CD4-positive, alpha-beta T cell (primary cell): ENCODE measurements around the gene RNF213. TPM values are rescaled to one million over a fixed set of nuclear protein-coding genes. Genes with fewer than 3 reads are reported as not detected.

Source experiments
- ATAC-seq: fragments of 200-7000 bp; cut with Tn5 transposase; one replicate; pipeline ENCODE4 v1.10.0; 2022; ENCODE audit warnings: mild to moderate bottlenecking; ENCODE audit not compliant: poor library complexity
- CTCF ChIA-PET: fragments of 350-600 bp; sonication (Branson Sonifier 250); formaldehyde crosslinking; loops from one replicate; lab custom pipeline; 2021; ENCODE audit warnings: antibody characterized with exemption, inconsistent platforms; lab: Charles Lee
- POLR2A ChIA-PET: fragments of 350-600 bp; sonication (Branson Sonifier 250); formaldehyde crosslinking; loops from one replicate; lab custom pipeline; 2021; ENCODE audit warnings: antibody characterized with exemption, inconsistent platforms; lab: Charles Lee
- DNase-seq, 14 experiments: peaks; one replicate each; pipeline ENCODE4 v3.0.0-alpha.2; 2013 to 2020; ENCODE audit warnings: mixed read lengths in 2 of 14
- H3K27ac ChIP-seq, 2 donors: one replicate each; pipeline versions ENCODE4 v1.5.1 to v1.7.0; 2013; ENCODE audit warnings: low read length in 2 of 2, low read depth in 1 of 2, mild to moderate bottlenecking in 1 of 2
- H3K27me3 ChIP-seq, 2 experiments: 1 replicate in 1 of 2; 2 replicates in 1 of 2; pipeline versions ENCODE4 v1.6.1 to v1.7.0; 2013; ENCODE audit warnings: low read length in 2 of 2, control low read depth in 1 of 2, mild to moderate bottlenecking in 1 of 2, moderate library complexity in 1 of 2; ENCODE audit not compliant: insufficient read depth in 2 of 2, control insufficient read depth in 1 of 2
- H3K36me3 ChIP-seq: one replicate; pipeline ENCODE4 v1.6.1; 2013; ENCODE audit warnings: low read length, control low read depth; ENCODE audit not compliant: insufficient read depth
- H3K4me1 ChIP-seq: one replicate; pipeline ENCODE4 v1.6.1; 2013; ENCODE audit warnings: low read length, control low read depth; ENCODE audit not compliant: insufficient read depth
- H3K4me3 ChIP-seq: one replicate; pipeline ENCODE4 v1.5.1; 2013; ENCODE audit warnings: mild to moderate bottlenecking, low read length, moderate library complexity
- H3K9me3 ChIP-seq, 2 experiments: 1 replicate in 1 of 2; 2 replicates in 1 of 2; pipeline versions ENCODE4 v1.6.1 to v1.7.0; 2013; ENCODE audit warnings: low read length in 2 of 2, mild to moderate bottlenecking in 2 of 2, control low read depth in 1 of 2, moderate library complexity in 1 of 2; ENCODE audit not compliant: control insufficient read depth in 1 of 2, insufficient read depth in 1 of 2
- H3K27ac Mint-ChIP-seq: one replicate; pipeline ENCODE4 v1.8.0; 2020; ENCODE audit warnings: mixed read lengths
- H3K27me3 Mint-ChIP-seq: one replicate; pipeline ENCODE4 v1.8.0; 2021; ENCODE audit warnings: mixed read lengths
- H3K36me3 Mint-ChIP-seq: one replicate; pipeline ENCODE4 v1.8.0; 2021; ENCODE audit warnings: low read depth, mixed read lengths
- H3K4me1 Mint-ChIP-seq: one replicate; pipeline ENCODE4 v1.8.0; 2021; ENCODE audit warnings: low read depth, mixed read lengths
- H3K4me3 Mint-ChIP-seq: one replicate; pipeline ENCODE4 v1.8.0; 2020; ENCODE audit warnings: mild to moderate bottlenecking, mixed read lengths
- H3K9me3 Mint-ChIP-seq: one replicate; pipeline ENCODE4 v1.8.0; 2020; ENCODE audit warnings: mixed read lengths
- CTCF ChIP-seq: fragments of 200-600 bp; IDR thresholded peaks from one replicate; pipeline ENCODE4 v1.8.0; 2022; ENCODE audit warnings: antibody characterized with exemption, mild to moderate bottlenecking
- intact Hi-C, 2 experiments: fragments of 100-400 bp; cut with DNase I in 1 of 2; cut with micrococcal nuclease in 1 of 2; formaldehyde crosslinking; loops; one replicate each; pipeline versions ENCODE4 v1.15.1 to v1.9.0; 2023 to 2025; cut with DNase I, micrococcal nuclease
- total RNA-seq, 174 experiments: library from RNA in 2 of 174; stranded (reverse) in 2 of 174; gene quantifications; one replicate each; pipeline ENCODE4 v1.2.3 and lab custom pipeline; 2021 to 2026

The RNF213 gene
- total RNA-seq, 2 experiments from 2014 or later: 290 to 312 TPM

GRCh38 chr17:80264205-80265075, 3.8 kb downstream of the RNF213 start:
- ChIA-PET POLR2A (interaction anchor here (0.6 to 1.2 kb wide), 3 partner anchors 9 to 25 kb away, joined by 3 read pairs; no protein-coding TSS in a partner anchor), CTCF (interaction anchor here (1.2 kb wide), 1 partner anchor 11 kb away, joined by 3 read pairs; no protein-coding TSS in a partner anchor)
- Mint-ChIP-seq H3K36me3 (peaks cover 29% of the 10 kb centered on the region), H3K27me3 (no peaks in the 10 kb centered on the region), H3K27ac (peak overlapping the region; percentile 94), H3K4me1 (peaks cover 49% of the 10 kb centered on the region), H3K9me3 (no peaks in the 10 kb centered on the region), H3K4me3 (peak overlapping the region; percentile 98)
- peaks cover 28% of the 10 kb centered on the region for H3K36me3 ChIP-seq
- no peaks in the 10 kb centered on the region for H3K27me3 ChIP-seq
- no peak for ATAC-seq
- H3K4me1 ChIP-seq: peaks cover 85% of the 10 kb centered on the region
- H3K4me3 ChIP-seq: peak overlapping the region; percentile 97
- DNase-seq: peak; percentile 23 to 76 (median 57)
- intact Hi-C loops: loop anchor here in 1 of 2 experiments (5.0 to 10.0 kb wide), 2 partner anchors 148 to 1250 kb away; partner anchors contain the start of gene ACTG1
- TF ChIP-seq CTCF: no peak
- H3K9me3 ChIP-seq: no peaks in the 10 kb centered on the region
- peak overlapping the region; percentile 72 to 76 for H3K27ac ChIP-seq

GRCh38 chr17:80265205-80266068, 4.8 kb downstream of the RNF213 start:
- TF ChIP-seq CTCF: no peak
- peak overlapping the region; percentile 72 to 76 for H3K27ac ChIP-seq
- H3K4me1 ChIP-seq: peaks cover 86% of the 10 kb centered on the region
- ATAC-seq (peak; percentile 7), DNase-seq (peak in 13 of 14 experiments; percentile 25 to 89 (median 50))
- ChIA-PET POLR2A (interaction anchor here (0.5 to 1.2 kb wide), 3 partner anchors 11 to 21 kb away, joined by 3 to 5 read pairs (median 5); no protein-coding TSS in a partner anchor), CTCF (interaction anchor here (1.2 to 2.4 kb wide), 2 partner anchors 10 to 13 kb away, joined by 3 to 9 read pairs; no protein-coding TSS in a partner anchor)
- H3K9me3 ChIP-seq: no peaks in the 10 kb centered on the region
- Mint-ChIP-seq H3K36me3 (peaks cover 29% of the 10 kb centered on the region), H3K4me3 (peak overlapping the region; percentile 98), H3K27me3 (no peaks in the 10 kb centered on the region), H3K4me1 (peaks cover 45% of the 10 kb centered on the region), H3K9me3 (no peaks in the 10 kb centered on the region), H3K27ac (peak overlapping the region; percentile 94)
- peaks cover 38% of the 10 kb centered on the region for H3K36me3 ChIP-seq
- H3K4me3 ChIP-seq: peak overlapping the region; percentile 97
- intact Hi-C loops: loop anchor here in 1 of 2 experiments (5.0 to 10.0 kb wide), 2 partner anchors 147 to 1249 kb away; partner anchors contain the start of gene ACTG1
- no peaks in the 10 kb centered on the region for H3K27me3 ChIP-seq

- Mint-ChIP-seq H3K27ac (peak overlapping the region; percentile 35), H3K27me3 (no peaks in the 10 kb centered on the region), H3K36me3 (peaks cover 25% of the 10 kb centered on the region), H3K4me1 (peaks cover 33% of the 10 kb centered on the region), H3K4me3 (peak overlapping the region; percentile 13), H3K9me3 (no peaks in the 10 kb centered on the region)
- TF ChIP-seq CTCF: no peak
- H3K9me3 ChIP-seq: no peaks in the 10 kb centered on the region
- H3K27ac ChIP-seq: no peak overlapping the region
- DNase-seq (no peak), ATAC-seq (no peak)
- peaks cover 51% of the 10 kb centered on the region for H3K36me3 ChIP-seq
- H3K4me3 ChIP-seq: no peak overlapping the region
- POLR2A ChIA-PET: no interaction called here
- peaks cover 89% of the 10 kb centered on the region for H3K4me1 ChIP-seq
- CTCF ChIA-PET: interaction anchor here (2.4 kb wide), 1 partner anchor 15 kb away, joined by 9 read pairs; no protein-coding TSS in a partner anchor
- intact Hi-C loops: loop anchor here in 1 of 2 experiments (5.0 to 10.0 kb wide), 2 partner anchors 145 to 1247 kb away; partner anchors contain the start of gene ACTG1
- H3K27me3 ChIP-seq: no peaks in the 10 kb centered on the region
Observed at GRCh38 chr17:80267391-80267790, 6.7 kb downstream of the RNF213 start.
